SK-N-MC (cell line): ENCODE data around the gene YJU2.

ENCODE experiments used
- EZH2 ChIP-seq: fragments of 200-600 bp; sonication (generic); IDR thresholded peaks from one replicate; pipeline ENCODE4 v1.6.1; 2017; ENCODE audit warnings: antibody characterized with exemption
- POLR2AphosphoS5 ChIP-seq: IDR thresholded peaks from 2 replicates; pipeline ENCODE4 v1.6.1; 2012; ENCODE audit warnings: mild to moderate bottlenecking, low read depth, low read length, borderline replicate concordance

- TF ChIP-seq EZH2 (no peak), POLR2AphosphoS5 (no peak)
Observed at GRCh38 chr19:4304538-4305256, 57.8 kb downstream of the YJU2 start, which contains the start of gene FSD1.
